Kidney (tissue), 14 donors: ENCODE results near the gene TMEM178B. TPM values are rescaled to one million over a fixed set of nuclear protein-coding genes. Genes with fewer than 3 reads are reported as not detected.

ENCODE experiments used
- DNase-seq, 5 donors: peaks; one replicate each; pipeline ENCODE4 v3.0.0-alpha.2; 2013 to 2020
- FAIRE-seq: peaks from 2 replicates; lab custom pipeline; 2012; peaks lifted over from hg19 to GRCh38; lab: Jason Lieb, UNC
- H3K27ac ChIP-seq, 2 donors: one replicate each; pipeline ENCODE4 v1.7.0; 2013; ENCODE audit warnings: low read depth in 2 of 2, low read length in 2 of 2, inconsistent platforms in 1 of 2
- H3K27me3 ChIP-seq: one replicate; pipeline ENCODE4 v1.7.1; 2013; ENCODE audit warnings: low read length, inconsistent platforms; ENCODE audit not compliant: control insufficient read depth, insufficient read depth
- H3K36me3 ChIP-seq, 3 donors: one replicate each; pipeline versions ENCODE4 v1.7.0 to v1.7.1; 2013; ENCODE audit warnings: low read length in 3 of 3, control low read depth in 1 of 3, inconsistent platforms in 1 of 3; ENCODE audit not compliant: insufficient read depth in 3 of 3, control insufficient read depth in 2 of 3
- H3K4me1 ChIP-seq, 3 donors: one replicate each; pipeline versions ENCODE4 v1.7.0 to v1.7.1; 2013; ENCODE audit warnings: low read length in 3 of 3, inconsistent platforms in 1 of 3, low read depth in 1 of 3; ENCODE audit not compliant: control insufficient read depth in 2 of 3, insufficient read depth in 2 of 3
- H3K4me3 ChIP-seq, 3 donors: one replicate each; pipeline versions ENCODE4 v1.7.0 to v1.8.1; 2013; ENCODE audit warnings: low read length in 3 of 3, control low read depth in 1 of 3, inconsistent platforms in 1 of 3
- H3K9ac ChIP-seq, 3 donors: one replicate each; pipeline versions ENCODE4 v1.7.0 to v1.7.1; 2013; ENCODE audit warnings: low read length in 3 of 3, control low read depth in 1 of 3, inconsistent platforms in 1 of 3
- H3K9me3 ChIP-seq, 3 donors: one replicate each; pipeline versions ENCODE4 v1.7.0 to v1.7.1; 2013; ENCODE audit warnings: low read length in 3 of 3, control low read depth in 1 of 3, inconsistent platforms in 1 of 3; ENCODE audit not compliant: control insufficient read depth in 2 of 3, insufficient read depth in 1 of 3
- CTCF ChIP-seq: IDR thresholded peaks from 3 replicates; pipeline ENCODE4 v1.5.1; 2012; ENCODE audit warnings: mild to moderate bottlenecking, moderate library complexity, borderline replicate concordance; ENCODE audit not compliant: insufficient read depth; ENCODE audit errors: extremely low read depth
- intact Hi-C: fragments of 100-400 bp; cut with DNase I; formaldehyde crosslinking; loops from one replicate; pipeline ENCODE4 v1.11.1; 2022
- polyA plus RNA-seq: library from polyadenylated mRNA; stranded (reverse); fragments of 350-450 nt; fragmentation: Illumina TruSeq; extraction: RNeasy Lipid Tissue Mini Kit (QIAGEN cat#74804); gene quantifications from one replicate; pipeline ENCODE4 v1.2.3, GENCODE V29; 2014; ENCODE audit warnings: low read depth, low replicate concordance; ENCODE audit not compliant: insufficient read depth
- total RNA-seq: library from RNA; stranded (reverse); fragmentation: NEBNext Ultra II Directional; extraction: Animal tissue kit (Norgen Biotek cat#: 25700); gene quantifications from one replicate; pipeline ENCODE4 v1.2.1, GENCODE V29; 2021
- donor health status: control.
- donor health status: control.
- donor health status: control.
- donor health status: control.
- donor health status: control.
- donor health status: DM: yes; HTN: yes; CAD: no.
- donor health status: Normal renal cell carcinoma (clear cell type).

The TMEM178B gene
- total and polyA plus RNA-seq, 2 donors from 2014 or later, result 0.58 to 20.0 TPM

GRCh38 chr7:141349338-141349737 lies 275.5 kb downstream of the TMEM178B start:
- DNase-seq, result no peak
- Histone ChIP-seq H3K9me3 (no peaks in the 10 kb centered on the region), H3K9ac (no peak overlapping the region), H3K36me3 (no peaks in the 10 kb centered on the region), H3K4me1 (no peaks in the 10 kb centered on the region), H3K27ac (no peak overlapping the region), H3K4me3 (no peak overlapping the region), H3K27me3 (no peaks in the 10 kb centered on the region)
- no peak for TF ChIP-seq CTCF
- intact Hi-C loops, result no loop called here
- FAIRE-seq, result no peak

GRCh38 chr7:141349804-141350203 lies 275.9 kb downstream of the TMEM178B start:
- Histone ChIP-seq H3K27me3 (no peaks in the 10 kb centered on the region), H3K4me1 (no peaks in the 10 kb centered on the region), H3K27ac (no peak overlapping the region), H3K4me3 (no peak overlapping the region), H3K9ac (no peak overlapping the region), H3K9me3 (no peaks in the 10 kb centered on the region), H3K36me3 (no peaks in the 10 kb centered on the region)
- TF ChIP-seq CTCF, result no peak
- DNase-seq, result no peak
- no peak for FAIRE-seq
- intact Hi-C loops, result no loop called here

- H3K27ac ChIP-seq, result no peak overlapping the region
- H3K27me3 ChIP-seq, result no peaks in the 10 kb centered on the region
- FAIRE-seq, result no peak
- no peaks in the 10 kb centered on the region for H3K4me1 ChIP-seq
- H3K4me3 ChIP-seq, result no peak overlapping the region
- H3K9me3 ChIP-seq, result no peaks in the 10 kb centered on the region
- no peaks in the 10 kb centered on the region for H3K36me3 ChIP-seq
- H3K9ac ChIP-seq, result no peak overlapping the region
- intact Hi-C loops, result no loop called here
- no peak for TF ChIP-seq CTCF
- no peak for DNase-seq
These were observed 277.3 kb downstream of the TMEM178B start for GRCh38 chr7:141351175-141351574.

GRCh38 chr7:141352955-141353354 lies 279.1 kb downstream of the TMEM178B start:
- Histone ChIP-seq H3K9ac (no peak overlapping the region), H3K27me3 (no peaks in the 10 kb centered on the region), H3K9me3 (no peaks in the 10 kb centered on the region), H3K4me3 (no peak overlapping the region), H3K36me3 (no peaks in the 10 kb centered on the region), H3K27ac (no peak overlapping the region), H3K4me1 (no peaks in the 10 kb centered on the region)
- DNase-seq (no peak), FAIRE-seq (no peak)
- intact Hi-C loops, result no loop called here
- no peak for TF ChIP-seq CTCF
